Mucosa of stomach (tissue), 1 donor: ENCODE data around the gene ERV3-1.
"Not testable (repeated sequence)": the region's sequence is repeated elsewhere in the genome, so short reads cannot be mapped to it uniquely, and the experiment has no call there.

Experiments used
- H3K27me3 ChIP-seq: one replicate; pipeline ENCODE4 v1.7.0; 2013; ENCODE audit warnings: mild to moderate bottlenecking, low read length; ENCODE audit not compliant: control insufficient read depth, insufficient read depth
- H3K36me3 ChIP-seq: one replicate; pipeline ENCODE4 v1.7.0; 2013; ENCODE audit warnings: low read length; ENCODE audit not compliant: control insufficient read depth, insufficient read depth
- H3K4me1 ChIP-seq: one replicate; pipeline ENCODE4 v1.7.0; 2013; ENCODE audit warnings: mild to moderate bottlenecking, low read length; ENCODE audit not compliant: control insufficient read depth, insufficient read depth
- H3K4me3 ChIP-seq: one replicate; pipeline ENCODE4 v1.7.0; 2013; ENCODE audit warnings: low read length
- H3K9ac ChIP-seq: one replicate; pipeline ENCODE4 v1.7.0; 2013; ENCODE audit warnings: mild to moderate bottlenecking, low read length, moderate library complexity
- H3K9me3 ChIP-seq: one replicate; pipeline ENCODE4 v1.7.0; 2013; ENCODE audit warnings: mild to moderate bottlenecking, low read length, moderate library complexity; ENCODE audit not compliant: control insufficient read depth
- donor health status: Pancreatic carcinoma.

The ERV3-1 gene

DNA sequence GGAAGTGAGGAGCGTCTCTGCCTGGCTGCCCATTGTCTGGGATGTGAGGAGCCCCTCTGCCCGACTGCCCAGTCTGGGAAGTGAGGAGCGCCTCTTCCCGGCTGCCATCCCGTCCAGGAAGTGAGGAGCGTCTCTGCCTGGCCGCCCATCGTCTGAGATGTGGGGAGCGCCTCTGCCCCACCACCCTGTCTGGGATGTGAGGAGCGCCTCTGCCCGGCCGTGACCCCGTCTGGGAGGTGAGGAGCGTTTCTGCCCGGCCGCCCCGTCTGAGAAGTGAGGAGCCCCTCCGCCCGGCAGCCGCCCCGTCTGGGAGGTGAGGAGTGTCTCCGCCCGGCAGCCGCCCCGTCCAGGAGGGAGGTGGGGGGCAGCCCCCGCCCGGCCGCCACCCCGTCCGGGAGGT, 26.9 kb upstream of the ERV3-1 start:
- H3K27me3 ChIP-seq, H3K9ac ChIP-seq, H3K4me3 ChIP-seq, H3K4me1 ChIP-seq, H3K9me3 ChIP-seq, H3K36me3 ChIP-seq: not testable (repeated sequence)

DNA sequence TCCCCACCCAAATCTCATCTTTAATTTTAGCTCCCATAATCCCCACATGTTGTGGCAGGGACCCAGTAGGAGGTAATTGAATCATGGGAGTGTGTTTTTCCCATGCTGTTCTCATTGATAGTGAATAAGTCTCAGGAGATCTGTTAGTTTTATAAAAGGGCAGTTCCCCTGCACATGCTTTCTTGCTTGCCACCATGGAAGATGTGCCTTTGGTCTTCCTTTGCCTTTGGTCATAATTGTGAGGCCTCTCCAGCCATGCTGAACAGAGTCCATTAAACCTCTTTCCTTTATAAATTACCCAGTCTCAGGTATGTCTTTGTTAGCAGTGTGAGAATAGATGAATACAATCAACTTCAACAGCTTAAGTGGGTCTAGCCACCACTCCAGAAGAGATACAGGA, 18.5 kb upstream of the ERV3-1 start:
- not testable (repeated sequence) for H3K36me3 ChIP-seq, H3K9me3 ChIP-seq, H3K4me3 ChIP-seq, H3K9ac ChIP-seq, H3K4me1 ChIP-seq, H3K27me3 ChIP-seq

DNA sequence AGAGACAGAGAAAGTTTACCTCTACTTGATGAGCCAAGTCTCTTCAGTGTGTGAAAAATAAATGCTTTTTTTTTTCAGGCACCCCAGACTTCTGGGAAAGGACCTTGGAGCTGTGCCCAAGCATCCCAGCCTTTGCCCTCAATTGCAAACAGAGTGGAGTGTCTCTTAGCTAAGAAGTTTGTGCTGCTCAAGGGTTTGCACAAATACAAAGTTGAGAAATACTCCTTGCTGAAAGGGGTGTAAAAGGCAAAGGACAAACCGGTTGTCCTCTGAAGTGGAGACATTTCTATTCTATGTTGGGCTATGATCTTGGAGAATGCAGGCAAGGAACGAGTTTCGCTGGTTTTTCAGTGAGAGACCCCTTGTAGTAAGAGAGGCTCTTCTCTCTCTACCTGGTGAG, 14.5 kb upstream of the ERV3-1 start:
- not testable (repeated sequence) for H3K9ac ChIP-seq, H3K36me3 ChIP-seq, H3K4me3 ChIP-seq

DNA sequence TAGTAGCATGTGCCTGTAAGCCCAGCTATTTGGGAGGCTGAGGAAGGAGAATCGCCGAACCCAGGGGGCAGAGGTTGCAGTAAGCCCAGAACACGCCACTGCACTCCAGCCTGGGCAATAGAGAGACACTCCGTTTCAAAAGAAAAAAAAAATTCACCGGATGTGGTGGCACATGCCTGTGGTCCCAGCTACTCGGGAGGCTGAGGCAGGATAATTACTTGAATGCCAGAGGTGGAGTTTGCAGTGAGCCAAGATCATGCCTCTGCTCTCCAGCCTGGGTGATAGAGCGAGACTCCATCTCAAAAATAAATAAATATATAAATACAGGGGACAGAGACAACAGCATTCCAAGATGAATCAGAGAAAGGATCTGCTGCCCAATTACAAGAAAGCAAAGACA, 3.4 kb upstream of the ERV3-1 start:
- not testable (repeated sequence) for H3K9me3 ChIP-seq, H3K36me3 ChIP-seq, H3K27me3 ChIP-seq, H3K4me3 ChIP-seq, H3K9ac ChIP-seq, H3K4me1 ChIP-seq

More for the DNA sequence above, 14.5 kb upstream of the ERV3-1 start:
- not testable (repeated sequence) for H3K27me3 ChIP-seq, H3K4me1 ChIP-seq, H3K9me3 ChIP-seq

DNA sequence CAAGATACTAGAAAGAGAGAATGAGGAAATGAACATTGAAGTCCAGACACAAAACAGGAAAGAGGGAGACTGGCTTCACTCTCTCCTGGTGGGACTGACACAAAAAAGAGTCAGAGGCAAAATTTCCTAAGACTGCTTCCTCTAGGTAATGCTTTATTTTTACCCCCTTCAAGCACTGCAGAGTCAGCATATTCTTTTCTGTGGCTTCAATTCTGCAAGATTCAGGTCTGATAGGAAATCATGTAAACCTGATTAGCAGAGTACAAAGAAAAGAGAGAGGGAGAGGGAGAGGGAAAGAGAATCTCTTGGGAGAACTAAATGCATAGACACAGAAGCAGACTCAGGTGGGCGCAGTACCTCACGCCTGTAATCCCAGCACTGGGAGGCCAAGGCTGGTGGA, 2.9 kb upstream of the ERV3-1 start:
- H3K9ac ChIP-seq, H3K9me3 ChIP-seq, H3K4me1 ChIP-seq, H3K36me3 ChIP-seq, H3K4me3 ChIP-seq, H3K27me3 ChIP-seq: not testable (repeated sequence)

DNA sequence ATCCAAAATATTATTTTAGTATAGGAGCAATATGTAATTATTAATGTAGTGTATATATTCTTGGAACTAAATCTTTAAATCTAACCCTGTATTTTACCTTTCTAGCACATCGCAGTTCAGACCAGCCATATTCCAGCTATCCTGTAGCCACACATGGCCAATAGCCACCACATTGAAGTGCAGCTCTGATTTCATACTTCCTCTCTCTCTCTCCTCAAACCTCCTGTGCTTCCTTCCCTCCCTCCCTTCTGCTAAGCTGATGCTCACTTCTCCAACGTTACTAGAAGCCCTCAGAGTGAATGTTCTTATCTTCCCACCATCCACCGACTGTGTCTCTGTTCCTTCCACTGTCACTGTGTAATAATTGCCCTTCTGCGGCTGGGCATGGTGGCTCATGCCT, 549 bp upstream of the ERV3-1 start:
- H3K4me1 ChIP-seq, H3K36me3 ChIP-seq, H3K4me3 ChIP-seq, H3K27me3 ChIP-seq, H3K9ac ChIP-seq, H3K9me3 ChIP-seq: not testable (repeated sequence)

DNA sequence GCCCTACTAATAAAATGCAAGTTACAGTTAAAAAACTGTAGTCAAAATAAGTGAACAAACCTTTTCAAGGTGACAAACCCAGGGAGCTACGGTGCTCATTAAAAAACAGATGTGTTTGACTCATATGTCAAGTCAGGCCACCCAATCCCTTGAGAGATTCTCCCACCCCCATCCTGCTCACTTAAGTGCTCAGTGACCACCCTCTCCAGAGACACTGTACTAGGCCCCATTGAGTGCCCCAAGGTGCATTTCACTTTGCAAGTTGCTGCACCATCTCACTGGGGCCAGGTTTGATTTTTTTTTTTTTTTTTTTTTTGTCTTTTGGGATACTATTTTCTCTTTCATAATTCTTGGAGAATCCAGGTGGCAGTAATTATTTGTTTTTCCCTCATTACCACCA, 1.9 kb downstream of the ERV3-1 start:
- Histone ChIP-seq H3K27me3 (no peaks in the 10 kb centered on the region), H3K4me3 (no peak overlapping the region), H3K9ac (no peak overlapping the region), H3K36me3 (peaks cover 3% of the 10 kb centered on the region), H3K4me1 (peaks cover 7% of the 10 kb centered on the region), H3K9me3 (peaks cover 9% of the 10 kb centered on the region)

DNA sequence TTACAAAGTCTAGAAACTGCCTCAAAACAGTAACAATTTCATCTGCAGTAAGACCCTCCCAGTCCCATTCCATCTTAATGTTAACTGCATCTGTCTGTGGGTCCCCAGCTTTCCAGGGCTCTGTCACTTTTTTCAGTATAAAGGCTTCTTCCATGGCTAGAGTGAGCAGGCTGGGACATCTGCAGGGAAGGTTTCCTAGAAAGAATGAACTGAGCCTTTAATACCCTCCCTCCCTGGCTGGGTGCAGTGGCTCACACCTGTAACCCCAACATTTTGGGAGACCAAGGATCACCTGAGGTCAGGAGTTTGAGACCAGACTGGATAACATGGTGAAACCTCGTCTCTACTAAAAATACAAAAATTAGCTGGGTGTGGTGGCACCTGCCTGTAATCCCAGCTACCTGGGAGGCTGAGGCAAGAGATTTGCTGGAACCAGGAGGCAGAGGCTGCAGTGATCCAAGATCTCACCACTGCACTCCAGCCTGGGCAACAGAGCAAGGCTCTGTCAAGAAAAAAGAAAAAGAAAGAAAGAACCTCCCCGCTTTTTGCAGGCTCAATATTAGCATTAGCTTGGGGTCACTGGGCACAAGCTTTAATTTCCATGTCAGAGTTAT, 3.4 kb downstream of the ERV3-1 start:
- peaks cover 20% of the 10 kb centered on the region for H3K9me3 ChIP-seq
- no peaks in the 10 kb centered on the region for H3K27me3 ChIP-seq
- no peak overlapping the region for H3K4me3 ChIP-seq
- peaks cover 7% of the 10 kb centered on the region for H3K4me1 ChIP-seq
- no peak overlapping the region for H3K9ac ChIP-seq
- peaks cover 4% of the 10 kb centered on the region for H3K36me3 ChIP-seq

DNA sequence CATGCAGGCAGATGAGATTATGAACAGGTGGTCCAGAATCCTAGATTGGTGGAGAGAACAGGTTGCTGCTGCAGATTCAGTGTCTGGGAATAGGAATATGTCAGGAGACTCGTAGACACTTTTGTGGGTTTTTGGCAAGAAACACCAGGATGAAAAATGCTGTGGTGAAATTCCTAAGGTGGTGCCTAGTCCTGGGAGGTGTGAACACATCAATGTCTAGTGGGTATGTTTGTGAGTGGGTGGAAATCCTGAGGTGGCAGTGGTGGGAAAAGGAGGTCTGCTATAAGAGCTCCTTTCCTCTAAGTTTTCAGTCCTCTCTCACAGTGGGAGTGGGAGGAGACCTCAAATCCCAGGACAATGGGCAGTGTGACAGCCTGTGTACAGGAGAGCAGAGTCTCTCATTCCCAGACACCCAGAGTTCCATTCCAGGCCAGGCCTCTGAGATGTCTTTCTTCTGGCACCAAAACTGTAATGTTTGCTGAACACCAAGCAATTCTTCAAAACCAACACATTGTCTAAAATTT, 5.1 kb downstream of the ERV3-1 start:
- Histone ChIP-seq H3K36me3 (peaks cover 7% of the 10 kb centered on the region), H3K4me3 (no peak overlapping the region), H3K9me3 (peaks cover 25% of the 10 kb centered on the region), H3K9ac (no peak overlapping the region), H3K27me3 (no peaks in the 10 kb centered on the region), H3K4me1 (peaks cover 7% of the 10 kb centered on the region)

DNA sequence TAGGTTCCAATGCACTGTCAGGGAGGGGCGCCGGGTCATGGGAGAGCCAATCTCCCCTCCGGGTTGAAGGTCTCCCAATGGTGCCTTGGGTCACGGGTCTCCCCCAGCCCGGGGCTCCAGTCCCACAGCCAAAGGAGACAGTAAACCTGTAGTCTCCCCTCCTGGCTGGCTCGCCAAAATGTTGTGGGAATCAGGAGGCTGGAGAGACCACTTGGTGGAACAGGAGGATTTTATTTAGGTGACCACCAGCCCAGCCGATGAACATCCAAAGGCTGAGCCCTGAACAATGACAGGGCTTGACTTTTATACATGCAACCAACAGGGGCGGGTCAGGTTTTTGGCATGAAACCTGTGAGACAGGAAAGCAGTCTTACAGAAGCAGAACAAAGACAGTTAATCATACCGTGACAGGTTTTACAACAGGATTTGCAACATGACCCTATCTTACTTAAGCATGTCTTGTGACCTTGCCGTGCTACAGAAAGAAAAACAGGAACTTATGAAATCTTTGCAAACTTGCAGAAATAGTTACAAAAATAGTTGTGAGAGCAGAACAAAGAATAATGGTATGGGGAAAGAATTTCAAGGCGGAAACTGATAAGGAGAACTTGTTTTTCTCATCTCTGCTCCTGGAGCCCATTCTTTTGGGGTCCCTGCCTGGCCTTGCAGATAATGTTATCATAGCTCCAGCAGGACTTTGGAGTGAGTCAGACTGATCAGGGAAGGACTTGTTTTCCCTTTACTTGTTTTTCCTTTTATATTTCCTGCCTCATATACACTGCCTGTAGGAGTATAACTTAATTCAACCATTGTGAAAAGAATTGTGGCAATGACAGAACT, 7.1 kb downstream of the ERV3-1 start:
- no peak overlapping the region for H3K4me3 ChIP-seq
- H3K4me1 ChIP-seq, result no peaks in the 10 kb centered on the region
- peaks cover 7% of the 10 kb centered on the region for H3K36me3 ChIP-seq
- H3K9me3 ChIP-seq, result peaks cover 25% of the 10 kb centered on the region
- H3K27me3 ChIP-seq, result no peaks in the 10 kb centered on the region
- H3K9ac ChIP-seq, result no peak overlapping the region

DNA sequence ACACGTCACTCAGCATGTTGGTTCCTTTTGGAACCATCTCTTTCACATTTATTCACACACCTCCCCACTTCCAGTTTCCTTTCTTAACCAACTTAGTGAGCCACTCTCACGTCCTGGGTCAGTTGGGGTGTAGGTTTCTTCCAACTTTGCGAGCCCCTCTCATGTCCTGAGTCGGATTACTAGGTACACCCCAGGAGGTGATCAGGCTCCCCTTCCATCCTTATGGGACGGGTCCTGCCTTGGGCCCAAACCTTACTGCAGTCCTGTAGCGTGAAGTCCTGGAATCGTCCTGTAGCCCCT, 7.7 kb downstream of the ERV3-1 start:
- no peaks in the 10 kb centered on the region for H3K27me3 ChIP-seq
- H3K36me3 ChIP-seq, result peaks cover 7% of the 10 kb centered on the region
- no peak overlapping the region for H3K4me3 ChIP-seq
- H3K9me3 ChIP-seq, result peaks cover 25% of the 10 kb centered on the region
- no peak overlapping the region for H3K9ac ChIP-seq
- H3K4me1 ChIP-seq, result no peaks in the 10 kb centered on the region

DNA sequence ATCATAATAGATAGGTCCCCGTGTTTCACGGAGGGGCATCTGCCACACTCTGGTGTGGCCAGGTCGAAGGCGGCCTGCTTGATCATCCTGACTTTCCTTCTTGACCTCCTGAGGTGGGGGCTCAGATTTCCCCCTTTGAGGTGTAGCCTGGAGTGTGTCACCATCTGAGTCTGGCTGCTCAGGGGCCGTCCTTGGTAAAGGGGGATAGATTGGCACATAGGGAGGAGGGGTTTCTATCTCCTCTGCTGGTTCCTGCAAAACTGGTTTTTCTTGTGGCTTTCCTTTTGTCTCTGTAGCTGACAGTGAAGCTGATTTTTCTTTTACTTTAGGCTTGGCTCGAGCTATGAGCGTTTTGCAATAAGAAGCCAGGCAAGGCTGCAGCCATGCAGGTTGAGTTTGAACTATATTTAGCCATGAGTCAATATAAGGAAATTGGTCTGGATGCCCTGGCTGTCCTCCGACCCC, 8.5 kb downstream of the ERV3-1 start:
- Histone ChIP-seq H3K9ac (no peak overlapping the region), H3K36me3 (peaks cover 7% of the 10 kb centered on the region), H3K4me1 (no peaks in the 10 kb centered on the region), H3K27me3 (no peaks in the 10 kb centered on the region), H3K4me3 (no peak overlapping the region), H3K9me3 (peaks cover 25% of the 10 kb centered on the region)
